ENCODE measurements around the gene PRKAG2.

- TF ChIP-seq CTCF (conservative IDR thresholded peaks at IDR 0.05; ENCODE audit: low read depth in 2 of 2) (no peak), REST (IDR thresholded peaks at IDR 0.05; ENCODE audit: unreplicated experiment) (no peak), CREB1 (CRISPR knock-in tag; IDR thresholded peaks at IDR 0.05; ENCODE audit: low read depth) (no peak), JUNB (IDR thresholded peaks at IDR 0.05; ENCODE audit: unreplicated experiment) (no peak), EZH2 (IDR thresholded peaks at IDR 0.05; ENCODE audit: low read depth, unreplicated experiment) (no peak), POLR2AphosphoS5 (IDR thresholded peaks at IDR 0.05; ENCODE audit: low read depth) (no peak), ETS1 (IDR thresholded peaks at IDR 0.05) (no peak)
These were observed 327.8 kb downstream of the PRKAG2 start for GRCh38 chr7:151549083-151549482.
